Measurements from ENCODE around the gene PCDHGB2.

DNA sequence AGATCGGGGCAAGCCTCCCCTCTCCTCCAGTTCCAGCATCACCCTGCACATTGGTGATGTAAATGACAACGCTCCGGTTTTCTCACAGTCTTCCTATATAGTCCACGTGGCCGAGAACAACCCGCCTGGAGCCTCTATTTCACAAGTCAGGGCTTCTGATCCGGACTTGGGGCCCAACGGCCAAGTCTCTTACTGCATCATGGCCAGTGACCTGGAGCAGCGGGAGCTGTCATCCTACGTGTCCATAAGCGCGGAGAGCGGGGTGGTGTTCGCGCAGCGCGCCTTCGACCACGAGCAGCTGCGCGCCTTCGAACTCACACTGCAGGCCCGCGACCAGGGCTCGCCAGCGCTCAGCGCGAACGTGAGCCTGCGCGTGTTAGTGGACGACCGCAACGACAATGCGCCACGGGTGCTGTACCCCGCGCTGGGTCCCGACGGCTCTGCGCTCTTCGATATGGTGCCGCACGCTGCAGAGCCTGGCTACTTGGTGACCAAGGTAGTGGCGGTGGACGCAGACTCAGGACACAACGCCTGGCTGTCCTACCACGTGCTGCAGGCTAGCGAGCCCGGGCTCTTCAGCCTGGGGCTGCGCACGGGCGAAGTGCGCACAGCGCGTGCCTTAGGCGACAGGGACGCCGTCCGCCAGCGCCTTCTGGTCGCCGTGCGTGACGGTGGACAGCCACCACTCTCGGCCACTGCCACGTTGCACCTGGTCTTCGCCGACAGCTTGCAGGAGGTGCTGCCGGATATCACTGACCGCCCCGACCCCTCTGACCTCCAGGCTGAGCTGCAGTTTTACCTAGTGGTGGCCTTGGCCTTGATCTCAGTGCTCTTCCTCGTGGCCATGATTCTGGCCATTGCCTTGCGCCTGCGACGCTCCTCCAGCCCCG lies 29.6 kb downstream of the PCDHGB2 start:
- TF ChIP-seq TAF1 (IDR thresholded peaks at IDR 0.05; ENCODE audit: low read depth) (no peak), RAD21 (IDR thresholded peaks at IDR 0.05; ENCODE audit: low read depth) (no peak), REST (IDR thresholded peaks at IDR 0.05; ENCODE audit: low read depth) (no peak), EGR1 (IDR thresholded peaks at IDR 0.05) (no peak)

Data from Ishikawa (cell line).